Measurements from ENCODE around the gene SPAG6.
A peak's percentile ranks its signal among the peaks of the same experiment; 100 is the strongest.

The SPAG6 gene

DNA sequence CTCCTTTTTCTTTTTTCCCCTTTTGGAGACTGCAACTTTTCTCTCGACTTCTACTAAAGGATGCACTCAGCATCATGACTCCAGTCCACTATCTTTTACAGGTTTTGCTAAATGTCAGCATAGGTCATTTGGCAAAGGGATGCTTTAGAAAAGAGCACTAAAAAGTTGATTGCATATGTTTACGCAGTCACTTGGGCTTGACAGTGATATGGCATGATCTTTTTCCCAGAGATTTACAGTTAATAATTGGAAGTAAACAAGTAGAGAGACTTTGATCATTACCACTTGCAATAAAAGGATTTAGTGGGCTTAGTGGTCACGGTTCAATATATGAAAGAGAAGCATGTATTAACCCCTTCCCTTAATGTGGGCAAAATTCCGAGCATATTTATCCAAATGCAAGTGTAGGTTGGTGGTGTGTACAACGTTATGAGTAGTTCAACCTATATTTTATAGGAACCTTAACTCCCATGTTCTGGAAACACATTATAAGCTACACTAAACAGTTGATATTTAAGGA is 22.6 kb upstream of the SPAG6 start:
- DNase-seq (ENCODE audit: low read depth), result no peak
- TF ChIP-seq CTCF (conservative IDR thresholded peaks at IDR 0.05; ENCODE audit: low read depth, low read length), result no peak
- H3K4me3 ChIP-seq (ENCODE audit: low read length), result peak overlapping the region; percentile 66

DNA sequence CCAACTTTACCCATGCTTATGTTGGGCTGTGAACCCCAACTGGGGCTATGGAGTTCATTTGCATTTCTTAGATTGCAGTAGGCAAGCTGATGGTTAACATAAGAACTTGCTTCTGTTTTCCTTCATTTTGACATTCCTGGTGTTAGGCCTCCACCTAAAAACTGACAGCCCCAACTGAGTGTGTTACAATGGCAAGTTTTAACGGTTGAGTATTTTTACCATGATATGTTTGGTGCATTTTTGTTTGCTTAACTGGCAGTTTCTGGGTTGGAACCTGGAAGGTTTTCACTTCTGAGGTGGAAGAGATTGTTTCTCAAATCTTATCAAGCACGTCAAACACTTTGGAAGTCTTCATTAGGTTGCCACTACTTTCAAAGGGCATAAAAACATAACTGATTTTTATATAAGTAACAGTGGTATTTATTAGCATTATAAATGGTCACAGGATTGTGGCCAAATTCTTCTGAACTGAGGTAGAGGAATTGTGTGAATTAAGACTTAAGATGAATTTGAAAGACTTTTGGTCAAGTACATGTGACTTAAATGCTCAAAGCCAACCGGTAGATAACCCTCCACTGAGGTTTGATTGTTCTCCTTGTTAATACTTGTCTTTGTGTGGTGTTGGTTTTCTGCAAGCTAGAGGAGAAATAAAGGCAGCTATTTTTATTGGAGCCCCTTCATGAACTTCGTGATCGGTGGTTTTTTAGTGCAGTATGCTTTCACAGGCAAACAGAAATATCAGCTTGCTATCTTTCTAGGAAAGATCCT is 21.6 kb upstream of the SPAG6 start:
- TF ChIP-seq CTCF (conservative IDR thresholded peaks at IDR 0.05; ENCODE audit: low read depth, low read length), result no peak
- DNase-seq (ENCODE audit: low read depth), result no peak

DNA sequence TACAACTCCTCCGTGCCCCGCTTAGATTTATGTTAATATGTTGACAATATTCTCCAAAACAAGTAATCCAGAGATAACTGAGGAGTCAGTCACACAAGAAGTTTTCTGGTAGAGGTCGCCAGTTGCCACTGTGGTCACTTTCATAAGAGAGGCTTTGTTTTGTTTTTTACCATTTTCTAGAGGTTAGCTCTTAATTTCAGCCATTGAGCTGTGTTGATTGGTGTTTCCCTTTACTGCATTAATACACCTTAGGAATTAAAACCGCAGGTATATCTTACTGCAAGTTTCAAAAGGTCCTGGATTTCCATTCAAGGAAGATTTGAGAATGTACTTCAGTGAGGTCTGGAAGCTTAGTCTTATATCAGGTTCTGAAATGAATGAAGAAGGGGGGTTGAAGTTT is 20.9 kb upstream of the SPAG6 start:
- no peak for DNase-seq (ENCODE audit: low read depth)
- no peak for TF ChIP-seq CTCF (conservative IDR thresholded peaks at IDR 0.05; ENCODE audit: low read depth, low read length)
- H3K4me3 ChIP-seq (ENCODE audit: low read length), result no peak overlapping the region

More for the DNA sequence above, 21.6 kb upstream of the SPAG6 start:
- no peak overlapping the region for H3K4me3 ChIP-seq (ENCODE audit: low read length)

- no peak for TF ChIP-seq CTCF (conservative IDR thresholded peaks at IDR 0.05; ENCODE audit: low read depth, low read length)
- DNase-seq (ENCODE audit: low read depth), result no peak
These were observed 20.4 kb upstream of the SPAG6 start for GRCh38 chr10:22324893-22325271.

DNA sequence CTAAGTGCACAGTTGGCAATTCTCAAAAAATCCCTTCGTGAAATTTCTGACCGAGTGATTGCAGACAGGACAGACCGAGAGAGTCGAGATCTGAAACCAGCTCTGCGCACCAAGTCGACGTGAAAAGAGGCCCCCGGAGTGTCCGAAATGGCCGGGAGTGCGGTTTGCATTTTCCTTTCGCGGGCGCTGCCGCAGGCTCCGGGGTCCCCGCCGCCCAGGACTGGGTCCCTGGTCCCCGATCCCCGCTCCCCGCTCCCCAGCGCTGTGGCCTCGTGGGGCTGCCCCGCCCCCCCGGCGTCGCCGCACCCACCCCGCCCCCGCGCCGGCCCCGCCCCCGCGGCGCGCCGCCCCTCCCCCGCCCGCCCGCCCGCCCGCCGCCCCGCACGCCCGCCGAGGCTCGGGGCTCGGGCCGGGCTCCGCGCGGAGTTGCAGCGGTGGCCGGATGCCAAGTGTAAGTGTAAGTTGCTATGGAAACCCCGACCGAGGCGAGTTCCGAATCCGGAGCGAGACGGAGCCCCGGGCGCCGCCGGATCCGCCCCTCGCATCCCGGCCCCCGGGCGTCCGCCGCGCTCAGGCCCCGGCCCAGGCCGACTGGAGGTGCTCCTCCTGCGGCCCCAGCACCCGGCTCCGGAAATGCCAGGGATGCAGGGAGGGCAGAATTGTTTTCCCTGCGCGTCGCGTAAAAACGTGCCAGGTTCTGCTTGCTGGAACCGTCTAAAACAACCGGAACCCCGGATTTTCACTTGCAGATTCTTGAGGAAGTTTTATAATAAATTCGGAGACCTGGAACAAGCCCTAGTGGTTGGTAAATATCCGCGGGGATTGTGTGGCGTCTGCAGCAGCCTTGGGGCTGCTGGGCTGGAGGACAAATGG is 19.8 kb upstream of the SPAG6 start:
- DNase-seq (ENCODE audit: low read depth), result no peak
- peak overlapping the region; percentile 66 for H3K4me3 ChIP-seq (ENCODE audit: low read length)
- TF ChIP-seq CTCF (conservative IDR thresholded peaks at IDR 0.05; ENCODE audit: low read depth, low read length), result no peak

More at GRCh38 chr10:22324893-22325271, 20.4 kb upstream of the SPAG6 start:
- H3K4me3 ChIP-seq (ENCODE audit: low read length), result peak overlapping the region; percentile 66

DNA sequence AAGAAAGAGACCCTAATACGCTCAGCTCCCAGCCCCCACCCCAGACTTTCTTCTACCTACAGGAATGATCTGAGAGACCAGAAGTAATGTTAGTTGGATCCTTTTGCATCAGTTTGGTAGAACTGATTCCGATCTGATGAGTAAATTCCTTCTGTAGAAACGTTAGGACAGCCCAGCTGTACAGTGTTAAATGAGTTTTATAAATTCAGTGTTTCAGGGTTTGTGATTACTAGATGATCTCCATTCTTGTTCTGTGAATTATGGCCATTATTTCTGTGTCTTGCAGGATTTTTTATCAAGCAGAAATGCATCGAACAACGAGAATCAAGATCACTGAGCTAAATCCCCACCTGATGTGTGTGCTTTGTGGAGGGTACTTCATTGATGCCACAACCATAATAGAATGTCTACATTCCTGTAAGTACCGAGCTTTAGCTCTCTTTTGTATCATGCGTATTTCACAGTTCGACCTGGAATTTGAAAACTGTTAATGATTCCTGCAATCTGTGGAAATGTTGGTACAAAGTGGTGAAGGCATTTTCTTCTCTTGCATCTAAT is 19.1 kb upstream of the SPAG6 start:
- no peak for TF ChIP-seq CTCF (conservative IDR thresholded peaks at IDR 0.05; ENCODE audit: low read depth, low read length)
- peak overlapping the region; percentile 66 for H3K4me3 ChIP-seq (ENCODE audit: low read length)
- no peak for DNase-seq (ENCODE audit: low read depth)
